HG02884 (cell line): ENCODE results near the gene TLR9.

ENCODE experiments used
- ATAC-seq: cut with Tn5 transposase; IDR thresholded peaks from one replicate; pipeline ENCODE4 v1.9.1; 2021; ENCODE audit warnings: mild to moderate bottlenecking, moderate library complexity; ENCODE audit not compliant: unreplicated experiment

TLR9 gene

GRCh38 chr3:52232279-52233107 lies 7.0 kb upstream of the TLR9 start:
- ATAC-seq = no peak

- ATAC-seq = no peak
These were observed 6.2 kb upstream of the TLR9 start for GRCh38 chr3:52231502-52232278.

DNA sequence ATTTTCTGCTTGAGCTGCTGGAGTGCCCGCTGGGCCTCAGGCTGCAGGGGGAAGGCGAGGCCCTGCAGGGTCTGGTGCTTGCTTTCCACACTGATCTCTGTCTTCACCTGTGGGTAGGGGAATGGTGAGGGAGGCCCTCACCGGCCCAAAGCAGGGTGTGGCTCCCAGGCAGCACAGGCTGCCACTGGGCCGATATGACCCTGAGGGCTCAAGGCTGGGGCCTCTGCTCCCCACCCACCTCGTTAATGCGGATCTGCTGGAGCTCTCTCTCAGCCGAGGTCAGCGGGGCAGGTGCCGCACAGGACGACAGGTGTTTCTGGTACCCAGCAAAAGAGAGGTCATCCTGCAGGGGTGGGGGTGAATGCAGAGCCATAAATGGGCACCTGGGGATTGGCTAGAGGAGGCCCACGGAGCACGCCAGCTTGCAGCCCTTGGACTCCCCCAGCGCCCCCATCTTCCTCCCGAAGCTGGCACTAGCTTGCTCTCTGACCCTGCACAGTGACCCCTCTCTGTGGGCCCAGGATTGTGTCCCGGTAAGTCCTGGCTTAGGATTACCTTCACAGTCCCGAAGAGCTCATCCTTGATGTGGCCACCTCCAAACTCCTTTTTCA lies 5.5 kb upstream of the TLR9 start:
- no peak for ATAC-seq

DNA sequence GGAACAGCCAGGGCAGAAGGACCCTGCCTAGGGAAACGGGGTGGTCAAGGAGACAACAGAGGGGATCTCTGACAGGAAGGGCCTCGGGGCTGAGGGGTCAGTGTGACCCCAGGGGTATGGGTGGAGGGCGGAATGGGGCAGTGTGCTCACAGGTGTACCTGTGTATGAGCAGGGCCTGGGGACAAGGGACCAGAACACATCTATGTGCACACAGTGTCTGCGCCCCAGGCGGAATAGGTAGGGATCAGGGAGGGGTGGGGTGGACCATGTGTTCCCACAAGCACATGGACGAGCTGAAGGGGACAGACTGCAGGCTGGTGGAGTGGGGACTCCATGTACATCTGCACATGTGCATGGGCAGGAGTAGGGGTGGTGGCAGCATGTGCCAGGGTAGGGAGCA lies 5.0 kb upstream of the TLR9 start:
- ATAC-seq = no peak

DNA sequence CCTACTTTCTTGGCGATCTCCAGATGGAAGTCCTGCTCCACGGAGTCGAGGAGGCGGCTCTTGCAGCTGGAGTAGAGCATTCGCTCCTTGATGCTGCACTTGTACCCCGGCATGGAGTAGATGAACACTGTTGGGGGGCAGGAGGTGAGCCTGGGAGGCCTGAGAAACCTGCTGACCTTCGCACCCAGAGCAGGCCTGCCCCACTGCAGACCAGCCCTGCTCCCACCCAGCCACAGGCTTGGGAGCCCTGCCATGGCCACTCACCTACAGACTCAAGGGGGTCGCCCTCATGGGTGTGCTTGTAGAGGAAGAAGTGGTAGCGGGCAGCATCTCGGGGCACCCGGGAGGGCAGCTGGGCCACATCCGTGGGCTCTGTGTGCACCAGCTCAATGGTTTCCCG lies 4.2 kb upstream of the TLR9 start:
- ATAC-seq = no peak

GRCh38 chr3:52228751-52229291 lies 3.4 kb upstream of the TLR9 start:
- ATAC-seq = no peak

DNA sequence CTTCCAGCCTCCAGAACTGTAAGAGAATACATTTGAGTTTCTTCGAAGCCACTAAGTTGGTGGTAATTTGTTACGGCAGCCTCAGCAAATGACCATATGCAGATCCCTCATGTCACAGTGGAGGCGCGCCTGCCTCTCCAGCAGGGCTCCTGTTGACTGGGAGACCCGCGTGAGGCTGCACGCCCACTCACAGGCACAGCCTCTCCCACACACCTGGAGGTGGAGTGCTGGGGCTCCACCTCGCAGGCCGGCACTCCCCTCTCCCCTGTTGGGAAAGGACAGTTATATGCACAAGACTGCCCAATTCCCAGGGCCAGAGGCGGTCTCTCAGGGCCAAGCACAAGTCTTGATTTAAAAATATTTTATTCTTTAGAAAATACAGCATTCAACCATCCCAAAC lies 2.8 kb upstream of the TLR9 start:
- no peak for ATAC-seq

DNA sequence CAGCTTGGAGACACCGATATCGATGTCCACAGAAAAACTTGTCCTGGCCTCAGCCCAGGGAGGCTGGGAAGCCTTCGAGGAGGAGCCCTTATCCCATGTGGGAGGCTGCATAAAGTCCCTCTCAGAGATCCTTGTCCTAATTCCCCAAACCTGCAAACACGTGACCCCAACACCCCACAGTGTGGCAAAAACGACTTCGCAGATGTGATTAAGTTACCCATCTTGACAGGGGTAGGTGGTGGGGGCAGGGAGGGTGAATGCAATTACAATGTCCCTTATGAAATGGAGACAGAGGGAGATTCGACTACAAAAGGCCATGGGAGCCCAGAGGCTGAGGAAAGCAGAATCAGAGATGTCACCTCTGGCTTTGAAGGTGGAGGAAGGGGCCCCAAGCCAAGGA lies 2.3 kb upstream of the TLR9 start:
- ATAC-seq = no peak

- no peak for ATAC-seq
These were observed 1.7 kb upstream of the TLR9 start for GRCh38 chr3:52227117-52227516.

DNA sequence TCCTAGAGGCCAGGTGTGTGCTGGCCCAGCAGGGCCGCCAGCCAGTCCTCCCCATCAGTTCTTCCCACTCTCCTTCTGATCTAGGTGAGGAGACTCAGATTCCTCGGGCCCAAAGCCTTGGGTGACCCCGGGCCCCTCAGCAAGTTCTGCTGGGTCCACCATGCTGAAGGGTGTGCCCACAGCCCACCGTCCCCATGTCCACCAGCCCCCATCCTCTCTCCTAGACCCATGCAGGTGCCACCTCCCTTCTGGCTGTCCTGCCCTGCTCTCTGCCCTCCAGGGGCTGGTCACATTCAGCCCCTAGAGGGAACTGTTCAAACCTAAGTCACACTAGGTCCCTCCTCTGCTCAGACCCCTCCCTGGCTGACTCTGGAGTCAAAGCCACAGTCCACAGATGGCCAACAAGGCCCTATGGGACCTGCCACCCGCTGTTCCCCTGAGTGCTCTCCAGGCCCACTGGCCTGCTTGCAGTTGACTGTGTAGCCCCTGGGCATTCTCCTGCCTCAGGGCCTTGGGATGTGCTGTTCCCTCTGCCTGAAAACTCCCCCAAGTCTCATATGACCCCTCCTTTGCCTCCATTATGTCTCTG lies 878 bp upstream of the TLR9 start:
- no peak for ATAC-seq

- ATAC-seq = no peak
These were observed 1.7 kb downstream of the TLR9 start for GRCh38 chr3:52223449-52224408.

DNA sequence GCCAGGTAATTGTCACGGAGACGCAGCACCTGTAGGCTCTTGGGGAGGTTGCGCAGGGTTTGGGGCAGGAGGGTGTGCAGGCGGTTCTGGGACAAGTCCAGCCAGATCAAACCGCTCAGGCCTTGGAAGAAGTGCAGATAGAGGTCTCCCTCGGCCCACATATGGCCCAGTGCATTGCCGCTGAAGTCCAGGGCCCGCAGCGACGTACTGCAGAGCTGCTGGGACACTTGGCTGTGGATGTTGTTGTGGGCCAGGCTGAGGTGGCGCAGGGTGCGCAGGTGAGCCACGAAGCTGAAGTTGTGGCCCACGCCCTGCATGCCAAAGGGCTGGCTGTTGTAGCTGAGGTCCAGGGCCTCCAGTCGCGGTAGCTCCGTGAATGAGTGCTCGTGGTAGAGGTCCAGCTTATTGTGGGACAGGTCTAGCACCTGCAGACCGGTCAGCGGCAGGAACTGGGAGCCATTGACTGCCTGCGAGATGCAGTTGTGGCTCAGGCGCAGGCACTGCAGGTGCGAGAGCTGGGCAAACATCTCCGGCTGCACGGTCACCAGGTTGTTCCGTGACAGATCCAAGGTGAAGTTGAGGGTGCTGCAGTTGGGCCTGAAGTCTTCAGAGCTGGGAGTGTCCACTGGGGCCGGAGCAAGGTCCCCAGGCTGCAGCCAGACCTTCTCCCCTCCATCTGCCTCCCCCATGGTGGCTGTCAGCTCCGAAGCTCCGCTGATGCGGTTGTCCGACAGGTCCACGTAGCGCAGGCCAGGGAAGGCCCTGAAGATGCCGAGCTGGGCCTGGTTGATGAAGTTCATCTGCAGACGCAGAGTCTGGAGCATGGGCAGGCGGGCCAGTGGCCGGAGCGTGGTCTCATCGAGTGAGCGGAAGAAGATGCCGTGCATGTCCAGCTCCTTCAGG lies 2.9 kb downstream of the TLR9 start:
- no peak for ATAC-seq

DNA sequence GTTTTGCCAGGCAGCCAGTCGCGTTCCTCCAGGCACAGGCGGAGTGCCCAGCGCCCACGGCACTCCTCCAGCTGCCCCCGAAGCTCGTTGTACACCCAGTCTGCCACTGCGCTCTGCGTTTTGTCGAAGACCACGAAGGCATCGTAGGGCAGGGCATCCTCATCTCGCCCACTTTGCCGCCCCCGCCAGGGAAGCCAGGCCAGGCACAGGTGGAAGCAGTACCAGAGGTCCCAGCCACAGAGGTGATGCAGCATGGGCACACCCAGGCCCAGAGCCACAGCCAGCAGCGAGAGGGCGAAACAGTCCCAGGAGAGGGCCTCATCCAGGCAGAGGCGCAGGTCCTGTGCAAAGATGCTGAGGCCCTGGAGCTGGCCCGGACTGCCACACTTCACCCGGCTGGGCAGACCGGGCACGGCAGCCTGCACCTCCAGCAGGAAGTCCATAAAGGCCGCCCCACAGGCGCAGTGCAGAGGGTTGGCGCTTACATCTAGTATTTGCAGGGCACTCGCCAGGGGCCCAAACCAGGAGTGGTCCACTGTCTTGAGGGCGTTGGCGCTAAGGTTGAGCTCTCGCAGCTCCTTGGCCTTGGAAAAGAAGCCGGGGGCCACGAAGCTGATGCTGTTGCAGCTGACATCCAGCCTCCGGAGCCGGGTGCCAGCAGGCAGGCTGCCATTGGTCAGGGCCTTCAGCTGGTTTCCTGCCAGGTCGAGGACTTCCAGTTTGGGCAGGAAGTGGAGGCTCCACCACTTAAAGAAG lies 3.7 kb downstream of the TLR9 start:
- no peak for ATAC-seq

DNA sequence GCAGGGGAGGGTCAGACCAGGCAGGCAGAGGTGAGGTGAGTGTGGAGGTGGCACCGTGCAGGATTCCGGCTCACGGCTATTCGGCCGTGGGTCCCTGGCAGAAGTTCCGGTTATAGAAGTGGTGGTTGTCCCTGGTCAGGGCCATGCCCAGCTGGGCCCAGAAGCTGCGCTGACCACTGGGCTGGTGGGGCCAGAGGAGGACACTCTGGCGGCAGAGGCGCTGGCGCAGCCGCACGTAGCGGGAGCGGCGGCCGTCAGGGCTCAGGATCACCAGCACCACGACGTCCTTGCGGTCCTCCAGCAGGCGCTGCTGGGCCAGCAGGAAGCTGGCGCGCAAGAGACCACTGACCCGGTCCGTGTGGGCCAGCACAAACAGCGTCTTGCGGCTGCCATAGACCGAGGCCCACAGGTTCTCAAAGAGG lies 4.3 kb downstream of the TLR9 start:
- ATAC-seq = no peak

GRCh38 chr3:52220380-52221026 lies 4.9 kb downstream of the TLR9 start:
- peak; percentile 65 for ATAC-seq

GRCh38 chr3:52218937-52219650 lies 6.4 kb downstream of the TLR9 start:
- no peak for ATAC-seq

- no peak for ATAC-seq
These were observed 7.0 kb downstream of the TLR9 start for GRCh38 chr3:52218454-52218853.
